Esophagus squamous epithelium (tissue), 5 donors: Measurements from ENCODE around the gene CCDC8. TPM values are rescaled to one million over a fixed set of nuclear protein-coding genes. Genes with fewer than 3 reads are reported as not detected.

ENCODE experiments used
- DNase-seq: peaks from one replicate; lab custom pipeline; 2025; lab: John Stamatoyannopoulos, UW
- H3K27ac ChIP-seq, 4 donors: fragments of 200-600 bp; sonication (generic); one replicate each; pipeline ENCODE4 v1.5.1; 2016 to 2019; ENCODE audit warnings: mild to moderate bottlenecking in 1 of 4
- H3K27me3 ChIP-seq, 4 donors: fragments of 200-600 bp; sonication (generic); 1 replicate in 3 of 4; 2 replicates in 1 of 4; pipeline versions ENCODE4 v1.5.1 to v1.6.0; 2017 to 2021; ENCODE audit warnings: antibody characterized with exemption in 1 of 4
- H3K36me3 ChIP-seq, 3 donors: fragments of 200-600 bp; sonication (generic); one replicate each; pipeline ENCODE4 v1.5.1; 2016 to 2019
- H3K4me1 ChIP-seq, 3 donors: fragments of 200-600 bp; sonication (generic); one replicate each; pipeline ENCODE4 v1.5.1; 2017 to 2019
- H3K4me3 ChIP-seq, 4 donors: fragments of 200-600 bp; sonication (generic); 1 replicate in 3 of 4; 2 replicates in 1 of 4; pipeline ENCODE4 v1.5.1; 2016 to 2019; ENCODE audit warnings: mild to moderate bottlenecking in 2 of 4, moderate library complexity in 1 of 4
- H3K9me3 ChIP-seq, 3 donors: fragments of 200-600 bp; sonication (generic); one replicate each; pipeline ENCODE4 v1.5.1; 2016 to 2019
- POLR2A ChIP-seq, 4 donors: fragments of 450-650 bp; IDR thresholded peaks; one replicate each; pipeline ENCODE4 v1.6.1; 2017; ENCODE audit warnings: antibody characterized with exemption in 4 of 4, mild to moderate bottlenecking in 4 of 4, moderate library complexity in 3 of 4
- WGBS, 2 donors: methylation state at CpG; one replicate each; pipeline ENCODE4 v1.1.5; 2018; 5-methylcytosine and 5-hydroxymethylcytosine counted together
- intact Hi-C: fragments of 100-400 bp; cut with DNase I; formaldehyde crosslinking; loops from one replicate; pipeline ENCODE4 v1.15.0; 2022
- total RNA-seq, 4 donors: library from RNA; depleted of rRNA; stranded (reverse); fragments of >200 nt; gene quantifications; one replicate each; pipeline ENCODE4 v1.1.0, GENCODE V29; 2016
- TF ChIP-seq, protein P1 (sequence below), 6 experiments: fragments of 450-650 bp in 4 of 6; fragments of 200-600 bp in 2 of 6; sonication (generic) in 2 of 6; IDR thresholded peaks; one replicate each; pipeline ENCODE4 v1.5.1; 2016 to 2019; ENCODE audit warnings: antibody characterized with exemption in 6 of 6, mild to moderate bottlenecking in 4 of 6, moderate library complexity in 4 of 6
- donor health status: DM: yes; HTN: yes; CAD: no.

CCDC8 gene
- total RNA-seq, 4 donors from 2014 or later = 0.53 to 1.7 (median 0.62) TPM

DNA sequence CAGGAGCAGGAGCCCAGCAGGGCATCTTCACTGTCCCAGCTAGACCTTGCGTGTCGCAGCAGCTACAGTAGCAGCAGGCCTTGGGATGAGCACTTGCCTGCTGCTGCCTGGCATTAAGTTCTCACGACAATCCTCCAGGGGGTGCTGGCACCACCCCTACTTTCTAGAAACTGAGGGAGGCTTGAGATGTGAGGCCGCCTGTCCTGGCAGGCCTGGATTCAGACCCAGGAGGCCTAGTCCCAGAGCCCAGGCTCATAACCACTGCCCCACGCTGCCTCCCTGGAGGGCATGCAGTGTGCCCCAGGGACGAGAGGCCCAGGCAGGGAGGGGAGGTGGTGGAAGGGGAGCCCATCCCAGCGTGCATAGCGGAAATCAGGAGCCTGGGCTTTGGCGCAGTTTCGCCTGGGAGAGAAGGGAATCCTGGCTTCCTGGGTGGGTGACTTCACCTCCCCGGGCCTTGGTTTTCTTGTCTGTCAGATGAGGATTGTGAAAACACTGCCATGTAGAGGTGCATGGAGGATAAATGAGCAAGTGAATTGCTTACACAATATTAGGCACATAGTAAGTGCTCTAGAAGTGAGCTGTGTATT, 40.4 kb downstream of the CCDC8 start:
- TF ChIP-seq, protein P1, sequence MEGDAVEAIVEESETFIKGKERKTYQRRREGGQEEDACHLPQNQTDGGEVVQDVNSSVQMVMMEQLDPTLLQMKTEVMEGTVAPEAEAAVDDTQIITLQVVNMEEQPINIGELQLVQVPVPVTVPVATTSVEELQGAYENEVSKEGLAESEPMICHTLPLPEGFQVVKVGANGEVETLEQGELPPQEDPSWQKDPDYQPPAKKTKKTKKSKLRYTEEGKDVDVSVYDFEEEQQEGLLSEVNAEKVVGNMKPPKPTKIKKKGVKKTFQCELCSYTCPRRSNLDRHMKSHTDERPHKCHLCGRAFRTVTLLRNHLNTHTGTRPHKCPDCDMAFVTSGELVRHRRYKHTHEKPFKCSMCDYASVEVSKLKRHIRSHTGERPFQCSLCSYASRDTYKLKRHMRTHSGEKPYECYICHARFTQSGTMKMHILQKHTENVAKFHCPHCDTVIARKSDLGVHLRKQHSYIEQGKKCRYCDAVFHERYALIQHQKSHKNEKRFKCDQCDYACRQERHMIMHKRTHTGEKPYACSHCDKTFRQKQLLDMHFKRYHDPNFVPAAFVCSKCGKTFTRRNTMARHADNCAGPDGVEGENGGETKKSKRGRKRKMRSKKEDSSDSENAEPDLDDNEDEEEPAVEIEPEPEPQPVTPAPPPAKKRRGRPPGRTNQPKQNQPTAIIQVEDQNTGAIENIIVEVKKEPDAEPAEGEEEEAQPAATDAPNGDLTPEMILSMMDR (IDR thresholded peaks at IDR 0.05) = peak in 4 of 6 experiments; percentile 7 to 64 (median 38)
- TF ChIP-seq POLR2A (IDR thresholded peaks at IDR 0.05) = no peak
- H3K27me3 ChIP-seq = no peaks in the 10 kb centered on the region
- H3K9me3 ChIP-seq = no peaks in the 10 kb centered on the region
- WGBS, 2 donors = 11 to 41% methylated on average over 3 to 9 of the region's 11 CpGs
- peaks cover 10 to 40% (median 13%) of the 10 kb centered on the region in 3 donors for H3K36me3 ChIP-seq
- no peak for DNase-seq
- peak overlapping the region; percentile 84 to 93 (median 88) for H3K27ac ChIP-seq
- intact Hi-C loops = no loop called here
- H3K4me1 ChIP-seq = peaks cover 38 to 80% (median 45%) of the 10 kb centered on the region in 3 donors
- peak overlapping the region in 1 of 4 donors; percentile 37 for H3K4me3 ChIP-seq

DNA sequence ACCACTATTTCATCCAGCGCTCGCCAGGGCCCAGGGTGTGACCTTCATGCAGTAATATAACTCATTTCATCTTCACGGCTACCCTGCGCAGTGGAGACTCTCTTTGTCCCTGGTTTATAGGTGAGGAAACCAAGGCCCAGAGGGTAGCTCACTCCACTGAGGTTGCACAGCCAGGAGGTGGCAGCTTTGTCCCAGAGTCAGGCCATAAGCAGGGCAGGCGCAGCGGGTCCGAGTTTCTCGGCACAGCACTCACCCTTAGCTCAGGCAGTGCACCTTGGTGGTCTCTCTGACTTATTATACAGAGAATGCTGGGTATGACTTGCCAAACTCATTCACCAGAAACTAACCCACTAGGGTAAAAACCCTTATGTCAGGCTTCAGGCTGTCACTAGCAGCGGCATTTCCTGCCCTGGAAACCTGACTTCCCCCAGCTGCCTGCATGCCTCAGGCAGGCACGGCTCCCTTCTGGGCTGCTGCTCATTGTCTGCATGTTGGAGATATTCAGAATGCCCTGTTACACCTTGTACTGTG, 41.9 kb downstream of the CCDC8 start:
- peaks cover 38 to 74% (median 42%) of the 10 kb centered on the region in 3 donors for H3K4me1 ChIP-seq
- H3K27me3 ChIP-seq = no peaks in the 10 kb centered on the region
- no peak for DNase-seq
- H3K4me3 ChIP-seq = no peak overlapping the region
- TF ChIP-seq, protein P1 (IDR thresholded peaks at IDR 0.05) = no peak
- no peak for TF ChIP-seq POLR2A (IDR thresholded peaks at IDR 0.05)
- intact Hi-C loops = no loop called here
- 54 to 60% methylated on average over 9 of the region's 10 CpGs for WGBS, 2 donors
- no peaks in the 10 kb centered on the region for H3K9me3 ChIP-seq
- H3K36me3 ChIP-seq = peaks cover 2 to 40% (median 7%) of the 10 kb centered on the region in 3 donors
- H3K27ac ChIP-seq = peak overlapping the region; percentile 3 to 93 (median 86)

DNA sequence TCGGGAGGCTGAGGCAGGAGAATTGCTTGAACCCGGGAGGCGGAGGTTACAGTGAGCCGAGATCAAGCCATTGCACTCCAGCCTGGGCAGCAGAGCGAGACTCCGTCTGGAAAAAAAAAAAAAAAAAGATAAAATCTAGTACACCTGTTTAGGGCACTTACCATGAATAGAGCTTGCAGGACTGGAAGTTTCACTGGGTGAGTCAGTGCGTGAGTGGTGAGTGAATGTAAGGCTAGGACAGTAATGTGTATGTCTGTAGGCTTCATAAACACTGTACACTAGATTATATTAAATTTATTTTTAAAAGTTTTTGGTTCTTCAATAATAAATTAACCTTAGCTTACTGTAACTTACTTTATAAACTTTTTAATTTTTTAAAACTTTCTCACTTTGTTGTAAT, 43.5 kb downstream of the CCDC8 start:
- intact Hi-C loops = no loop called here
- no peak for TF ChIP-seq POLR2A (IDR thresholded peaks at IDR 0.05)
- TF ChIP-seq, protein P1 (IDR thresholded peaks at IDR 0.05) = no peak
- H3K9me3 ChIP-seq = no peaks in the 10 kb centered on the region
- DNase-seq = no peak
- 50 to 66% methylated on average over 5 to 7 of the region's 7 CpGs for WGBS, 2 donors
- H3K4me3 ChIP-seq = no peak overlapping the region
- H3K27me3 ChIP-seq = no peaks in the 10 kb centered on the region
- H3K27ac ChIP-seq = peak overlapping the region in 2 of 4 donors; percentile 89 to 93
- H3K36me3 ChIP-seq = peaks cover 0 to 43% (median 0%) of the 10 kb centered on the region in 3 donors
- peaks cover 38 to 77% (median 42%) of the 10 kb centered on the region in 3 donors for H3K4me1 ChIP-seq

DNA sequence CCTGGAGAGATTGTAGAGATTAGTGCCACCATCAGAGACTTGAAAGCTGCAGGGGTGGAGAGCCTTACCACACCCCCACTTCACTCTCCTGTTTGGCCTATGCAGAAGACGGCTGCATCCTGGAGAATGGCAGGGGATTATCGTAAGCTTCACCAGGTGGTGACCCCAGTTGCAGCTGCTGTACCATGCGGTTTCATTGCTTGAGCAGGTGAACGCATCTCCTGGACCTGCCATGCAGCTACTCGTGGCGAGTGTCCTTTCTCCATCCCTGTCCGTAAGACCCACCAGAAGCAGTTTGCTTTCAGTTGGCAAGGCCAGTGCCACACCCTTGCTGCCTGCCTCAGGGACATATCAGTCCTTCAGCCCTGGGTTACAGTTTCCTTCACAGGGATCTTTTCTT, 45.2 kb downstream of the CCDC8 start:
- Histone ChIP-seq H3K4me1 (peaks cover 24 to 63% (median 25%) of the 10 kb centered on the region in 3 donors), H3K9me3 (no peaks in the 10 kb centered on the region), H3K27ac (no peak overlapping the region), H3K27me3 (no peaks in the 10 kb centered on the region), H3K4me3 (no peak overlapping the region), H3K36me3 (peaks cover 0 to 57% (median 0%) of the 10 kb centered on the region in 3 donors)
- 86 to 94% methylated on average over 7 of the region's 7 CpGs for WGBS, 2 donors
- no peak for DNase-seq
- intact Hi-C loops = no loop called here
- TF ChIP-seq, protein P1 (IDR thresholded peaks at IDR 0.05) = no peak
- no peak for TF ChIP-seq POLR2A (IDR thresholded peaks at IDR 0.05)

DNA sequence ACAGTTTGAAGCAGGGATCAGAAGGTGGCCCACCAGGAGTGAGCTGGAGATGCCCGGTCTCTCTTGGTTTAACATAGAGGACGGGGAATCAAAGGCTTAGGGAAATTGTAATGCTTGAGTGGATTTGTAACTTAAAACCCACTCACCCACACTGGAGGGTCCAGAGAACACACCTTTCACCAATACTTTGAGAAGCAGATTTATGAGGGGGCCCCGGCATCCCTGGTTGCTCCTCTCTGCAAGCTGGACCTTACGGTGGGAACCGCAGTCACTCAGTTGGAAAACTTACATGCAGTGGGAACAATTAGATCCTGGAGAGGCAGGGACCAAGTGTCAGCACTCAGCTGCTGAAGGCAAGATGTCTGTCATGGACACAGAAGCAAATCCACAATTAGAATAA, 45.9 kb downstream of the CCDC8 start:
- H3K36me3 ChIP-seq = peaks cover 0 to 57% (median 0%) of the 10 kb centered on the region in 3 donors
- TF ChIP-seq, protein P1 (IDR thresholded peaks at IDR 0.05) = no peak
- TF ChIP-seq POLR2A (IDR thresholded peaks at IDR 0.05) = no peak
- H3K4me1 ChIP-seq = peaks cover 18 to 56% (median 18%) of the 10 kb centered on the region in 3 donors
- H3K4me3 ChIP-seq = no peak overlapping the region
- DNase-seq = no peak
- no peak overlapping the region for H3K27ac ChIP-seq
- no peaks in the 10 kb centered on the region for H3K27me3 ChIP-seq
- H3K9me3 ChIP-seq = no peaks in the 10 kb centered on the region
- WGBS, 2 donors = 89 to 96% methylated on average over 2 to 3 of the region's 5 CpGs
- intact Hi-C loops = no loop called here
